WERI-Rb-1 (cell line): ENCODE data around the gene HLA-C.

ENCODE experiments used
- DNase-seq: peaks from one replicate; pipeline ENCODE4 v3.0.0-alpha.2; 2020
- H3K27ac ChIP-seq: fragments of 250-450 bp; sonication (Bioruptor Pico); 2 replicates; pipeline ENCODE4 v1.5.1; 2020; ENCODE audit warnings: mild to moderate bottlenecking, moderate library complexity
- H3K27me3 ChIP-seq: fragments of 250-450 bp; sonication (Bioruptor Pico); 2 replicates; pipeline ENCODE4 v1.5.1; 2021; ENCODE audit warnings: mild to moderate bottlenecking, low read depth, moderate library complexity; ENCODE audit not compliant: insufficient read depth, severe bottlenecking
- H3K36me3 ChIP-seq: fragments of 250-450 bp; sonication (Bioruptor Pico); 2 replicates; pipeline ENCODE4 v1.5.1; 2020; ENCODE audit warnings: mild to moderate bottlenecking, moderate library complexity
- H3K4me3 ChIP-seq: 2 replicates; pipeline ENCODE4 v1.5.1; 2011; ENCODE audit warnings: low read depth, mild to moderate bottlenecking, control low read depth, low read length
- H3K9me3 ChIP-seq: fragments of 250-450 bp; sonication (Bioruptor Pico); 2 replicates; pipeline ENCODE4 v1.5.1; 2021; ENCODE audit warnings: mild to moderate bottlenecking, moderate library complexity; ENCODE audit not compliant: severe bottlenecking
- CTCF ChIP-seq: IDR thresholded peaks from 2 replicates; pipeline ENCODE4 v1.5.1; 2011; ENCODE audit warnings: low read depth, mild to moderate bottlenecking, control low read depth, inconsistent platforms, low read length

The HLA-C gene

GRCh38 chr6:31252625-31253024, 19.3 kb downstream of the HLA-C start:
- peak; percentile 28 for TF ChIP-seq CTCF
- DNase-seq = no peak
- H3K27me3 ChIP-seq = no peaks in the 10 kb centered on the region

GRCh38 chr6:31251261-31251660, 20.6 kb downstream of the HLA-C start:
- H3K9me3 ChIP-seq = peaks cover 20% of the 10 kb centered on the region
- H3K27ac ChIP-seq = no peak overlapping the region
- no peak for DNase-seq
- no peak overlapping the region for H3K4me3 ChIP-seq
- no peaks in the 10 kb centered on the region for H3K27me3 ChIP-seq
- TF ChIP-seq CTCF = no peak
- no peaks in the 10 kb centered on the region for H3K36me3 ChIP-seq

More at GRCh38 chr6:31252625-31253024, 19.3 kb downstream of the HLA-C start:
- H3K27ac ChIP-seq = no peak overlapping the region
- H3K36me3 ChIP-seq = no peaks in the 10 kb centered on the region
- no peak overlapping the region for H3K4me3 ChIP-seq
- H3K9me3 ChIP-seq = peaks cover 8% of the 10 kb centered on the region

GRCh38 chr6:31249184-31249583, 22.7 kb downstream of the HLA-C start:
- H3K27me3 ChIP-seq = no peaks in the 10 kb centered on the region
- no peak overlapping the region for H3K27ac ChIP-seq
- peaks cover 20% of the 10 kb centered on the region for H3K9me3 ChIP-seq
- no peaks in the 10 kb centered on the region for H3K36me3 ChIP-seq
- H3K4me3 ChIP-seq = no peak overlapping the region
- DNase-seq = no peak
- no peak for TF ChIP-seq CTCF

- TF ChIP-seq CTCF = no peak
- peaks cover 26% of the 10 kb centered on the region for H3K9me3 ChIP-seq
- no peaks in the 10 kb centered on the region for H3K36me3 ChIP-seq
- H3K27ac ChIP-seq = no peak overlapping the region
- H3K27me3 ChIP-seq = no peaks in the 10 kb centered on the region
- H3K4me3 ChIP-seq = no peak overlapping the region
- no peak for DNase-seq
These were observed 24.1 kb downstream of the HLA-C start for GRCh38 chr6:31247813-31248212.

- Histone ChIP-seq H3K36me3 (no peaks in the 10 kb centered on the region), H3K27me3 (no peaks in the 10 kb centered on the region), H3K9me3 (peaks cover 28% of the 10 kb centered on the region), H3K27ac (no peak overlapping the region), H3K4me3 (no peak overlapping the region)
- DNase-seq = no peak
- TF ChIP-seq CTCF = no peak
These were observed 25.8 kb downstream of the HLA-C start for GRCh38 chr6:31246051-31246521.

- DNase-seq = no peak
- H3K36me3 ChIP-seq = no peaks in the 10 kb centered on the region
- peaks cover 28% of the 10 kb centered on the region for H3K9me3 ChIP-seq
- H3K4me3 ChIP-seq = no peak overlapping the region
- no peak overlapping the region for H3K27ac ChIP-seq
- H3K27me3 ChIP-seq = no peaks in the 10 kb centered on the region
- TF ChIP-seq CTCF = no peak
These were observed 28.4 kb downstream of the HLA-C start for GRCh38 chr6:31243508-31243907.
